ENCODE data around the gene TLK1. TPM values are rescaled to one million over a fixed set of nuclear protein-coding genes. Genes with fewer than 3 reads are reported as not detected.

Gene TLK1
- total RNA-seq, 1 experiment from 2014 or later = 10.1 TPM

DNA sequence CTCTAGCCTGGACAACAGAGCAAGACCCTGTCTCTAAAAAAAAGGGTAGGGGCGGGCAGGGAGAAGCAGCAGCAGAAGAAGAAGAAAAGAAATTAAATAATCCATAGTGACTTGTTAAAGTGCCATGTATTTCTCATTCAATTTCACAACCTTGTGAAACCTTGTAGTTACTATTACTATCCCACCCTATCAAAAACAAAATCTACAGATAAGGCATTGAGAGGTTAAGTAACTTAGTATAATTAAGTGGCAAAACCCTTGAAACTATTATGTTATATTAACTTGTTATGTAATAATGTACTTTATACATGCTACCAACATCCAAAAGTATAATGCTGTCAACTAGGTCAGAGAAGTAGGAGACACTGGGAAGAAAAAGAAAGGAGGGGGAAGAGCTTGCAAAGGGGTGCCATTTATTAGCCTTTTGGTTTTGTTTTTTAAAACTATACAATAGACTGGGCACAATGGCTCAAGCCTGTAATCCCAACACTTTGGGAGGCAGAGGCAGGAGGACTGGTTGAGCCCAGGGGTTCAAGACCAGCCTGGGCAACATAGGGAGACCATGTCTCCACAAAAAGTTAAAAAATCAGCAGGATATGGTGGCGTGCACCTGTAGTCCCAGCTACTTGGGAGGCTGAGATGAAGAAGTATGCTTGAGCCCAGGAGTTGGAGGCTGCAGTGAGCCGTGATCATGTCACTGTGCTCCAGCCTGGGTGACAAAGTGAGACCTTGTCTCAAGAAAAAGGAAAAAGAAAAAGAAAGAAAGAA is 11.3 kb downstream of the TLK1 start:
- H3K36me3 ChIP-seq (ENCODE audit: low read depth, low read length) = no peaks in the 10 kb centered on the region
- no peaks in the 10 kb centered on the region for H3F3A ChIP-seq (ENCODE audit: low read length, unreplicated experiment)
- peaks cover 98% of the 10 kb centered on the region for H3K79me2 ChIP-seq (ENCODE audit: low read length)
- no peak overlapping the region for H2AFZ ChIP-seq (ENCODE audit: low read length)
- ATAC-seq (no peak), DNase-seq (no peak)
- BruUV-seq (replicated peaks) = no TSS peak
- no peaks in the 10 kb centered on the region for H3K9me3 ChIP-seq (ENCODE audit: low read length)
- intact Hi-C loops (cut with micrococcal nuclease) = no loop called here
- H3K9me2 ChIP-seq (replicated peaks; ENCODE audit: low read length) = no peaks in the 10 kb centered on the region
- CTCF ChIA-PET = interaction anchor here (0.6 kb wide), 1 partner anchor 240 kb away, joined by 7 read pairs; no protein-coding TSS in a partner anchor
- peaks cover 23% of the 10 kb centered on the region for H3K4me1 ChIP-seq (ENCODE audit: insufficient read depth, low read length)
- POLR2A ChIA-PET (ENCODE audit: unreplicated experiment) = no interaction called here
- no peak overlapping the region for H3K4me3 ChIP-seq (ENCODE audit: low read length)
- no peaks in the 10 kb centered on the region for H3K27me3 ChIP-seq (ENCODE audit: low read length)
- no peak overlapping the region for H3K27ac ChIP-seq (ENCODE audit: low read length)
- TF ChIP-seq EZH2phosphoT487 (IDR thresholded peaks at IDR 0.05; ENCODE audit: borderline replicate concordance, low read length) (no peak), EZH2 (IDR thresholded peaks at IDR 0.05; ENCODE audit: low read length, unreplicated experiment) (no peak)
- TF ChIP-seq, protein P1, sequence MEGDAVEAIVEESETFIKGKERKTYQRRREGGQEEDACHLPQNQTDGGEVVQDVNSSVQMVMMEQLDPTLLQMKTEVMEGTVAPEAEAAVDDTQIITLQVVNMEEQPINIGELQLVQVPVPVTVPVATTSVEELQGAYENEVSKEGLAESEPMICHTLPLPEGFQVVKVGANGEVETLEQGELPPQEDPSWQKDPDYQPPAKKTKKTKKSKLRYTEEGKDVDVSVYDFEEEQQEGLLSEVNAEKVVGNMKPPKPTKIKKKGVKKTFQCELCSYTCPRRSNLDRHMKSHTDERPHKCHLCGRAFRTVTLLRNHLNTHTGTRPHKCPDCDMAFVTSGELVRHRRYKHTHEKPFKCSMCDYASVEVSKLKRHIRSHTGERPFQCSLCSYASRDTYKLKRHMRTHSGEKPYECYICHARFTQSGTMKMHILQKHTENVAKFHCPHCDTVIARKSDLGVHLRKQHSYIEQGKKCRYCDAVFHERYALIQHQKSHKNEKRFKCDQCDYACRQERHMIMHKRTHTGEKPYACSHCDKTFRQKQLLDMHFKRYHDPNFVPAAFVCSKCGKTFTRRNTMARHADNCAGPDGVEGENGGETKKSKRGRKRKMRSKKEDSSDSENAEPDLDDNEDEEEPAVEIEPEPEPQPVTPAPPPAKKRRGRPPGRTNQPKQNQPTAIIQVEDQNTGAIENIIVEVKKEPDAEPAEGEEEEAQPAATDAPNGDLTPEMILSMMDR (conservative IDR thresholded peaks at IDR 0.05; ENCODE audit: low read depth, low read length) = no peak
- no peak overlapping the region for H3K9ac ChIP-seq (ENCODE audit: low read length)
- H4K20me1 ChIP-seq (ENCODE audit: low read length) = peaks cover 40% of the 10 kb centered on the region
- no peak overlapping the region for H3K4me2 ChIP-seq (ENCODE audit: low read length)

DNA sequence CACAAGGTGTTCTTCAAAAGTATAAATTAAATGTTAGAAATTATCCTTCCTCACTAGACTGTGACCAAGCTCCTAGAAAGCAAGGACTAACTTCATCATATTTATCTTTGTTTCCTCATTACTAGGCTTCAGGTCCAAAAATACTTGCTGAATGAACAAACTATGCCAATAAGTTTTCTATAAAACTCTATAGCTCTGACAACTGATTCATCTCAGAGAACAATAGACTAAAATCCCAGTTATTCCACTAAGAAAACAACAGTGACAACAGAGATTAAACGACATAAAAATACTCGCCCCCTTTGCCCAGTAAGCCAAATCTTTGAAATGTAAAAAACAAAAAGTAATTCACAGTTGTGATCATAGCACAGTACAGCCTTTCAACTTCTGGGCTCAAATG is 13.6 kb downstream of the TLK1 start:
- no peak for TF ChIP-seq EZH2 (IDR thresholded peaks at IDR 0.05; ENCODE audit: low read length, unreplicated experiment)
- TF ChIP-seq, protein P1 (conservative IDR thresholded peaks at IDR 0.05; ENCODE audit: low read depth, low read length) = no peak
- TF ChIP-seq EZH2phosphoT487 (IDR thresholded peaks at IDR 0.05; ENCODE audit: borderline replicate concordance, low read length) = no peak
- H3K9ac ChIP-seq (ENCODE audit: low read length) = no peak overlapping the region

DNA sequence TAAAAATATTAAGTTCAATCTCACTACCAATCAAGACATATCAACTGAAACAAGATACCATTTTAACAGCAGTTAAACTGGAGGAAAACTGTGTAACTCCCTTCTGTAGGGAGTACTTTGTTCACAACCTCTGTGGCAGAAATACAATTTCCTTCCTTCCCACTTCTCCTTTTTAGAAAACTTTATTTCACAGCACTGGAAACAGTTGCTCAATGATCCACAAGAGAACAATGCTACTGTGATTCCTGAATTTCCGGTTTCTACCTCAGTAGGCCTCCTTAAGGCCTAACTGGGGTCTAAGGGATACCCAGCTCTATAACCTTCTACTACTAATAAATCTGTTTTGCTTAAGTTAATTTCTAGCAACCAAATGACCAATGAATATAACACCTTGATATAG is 14.1 kb downstream of the TLK1 start:
- intact Hi-C loops (cut with micrococcal nuclease) = no loop called here
- Histone ChIP-seq H3K79me2 (ENCODE audit: low read length) (peaks cover 98% of the 10 kb centered on the region), H3K36me3 (ENCODE audit: low read depth, low read length) (no peaks in the 10 kb centered on the region), H3K27me3 (ENCODE audit: low read length) (no peaks in the 10 kb centered on the region), H2AFZ (ENCODE audit: low read length) (no peak overlapping the region), H3F3A (ENCODE audit: low read length, unreplicated experiment) (no peaks in the 10 kb centered on the region), H3K27ac (ENCODE audit: low read length) (no peak overlapping the region), H3K4me2 (ENCODE audit: low read length) (peak overlapping the region; percentile 5; the same call in 1 of the 2 replicates), H3K9me2 (replicated peaks; ENCODE audit: low read length) (no peaks in the 10 kb centered on the region), H3K9me3 (ENCODE audit: low read length) (no peaks in the 10 kb centered on the region), H3K4me3 (ENCODE audit: low read length) (no peak overlapping the region), H4K20me1 (ENCODE audit: low read length) (peaks cover 57% of the 10 kb centered on the region), H3K4me1 (ENCODE audit: insufficient read depth, low read length) (peaks cover 17% of the 10 kb centered on the region), H3K9ac (ENCODE audit: low read length) (no peak overlapping the region)
- POLR2A ChIA-PET (ENCODE audit: unreplicated experiment) = interaction anchor here (0.6 kb wide), 1 partner anchor 7 kb away, joined by 10 read pairs; no protein-coding TSS in a partner anchor
- no TSS peak for BruUV-seq (replicated peaks)
- CTCF ChIA-PET = no interaction called here
- DNase-seq (peak; percentile 10), ATAC-seq (no peak)
- TF ChIP-seq, protein P1 (conservative IDR thresholded peaks at IDR 0.05; ENCODE audit: low read depth, low read length) = no peak
- TF ChIP-seq EZH2 (IDR thresholded peaks at IDR 0.05; ENCODE audit: low read length, unreplicated experiment) = no peak
- TF ChIP-seq EZH2phosphoT487 (IDR thresholded peaks at IDR 0.05; ENCODE audit: borderline replicate concordance, low read length) = no peak

More for the DNA sequence above, 13.6 kb downstream of the TLK1 start:
- BruUV-seq (replicated peaks) = no TSS peak
- intact Hi-C loops (cut with micrococcal nuclease) = no loop called here
- Histone ChIP-seq H3K9me2 (replicated peaks; ENCODE audit: low read length) (no peaks in the 10 kb centered on the region), H3K36me3 (ENCODE audit: low read depth, low read length) (no peaks in the 10 kb centered on the region), H3K4me3 (ENCODE audit: low read length) (no peak overlapping the region), H3K4me2 (ENCODE audit: low read length) (peak overlapping the region; percentile 5; the same call in 1 of the 2 replicates), H3F3A (ENCODE audit: low read length, unreplicated experiment) (no peaks in the 10 kb centered on the region), H3K9me3 (ENCODE audit: low read length) (no peaks in the 10 kb centered on the region), H3K27me3 (ENCODE audit: low read length) (no peaks in the 10 kb centered on the region), H2AFZ (ENCODE audit: low read length) (no peak overlapping the region), H4K20me1 (ENCODE audit: low read length) (peaks cover 55% of the 10 kb centered on the region), H3K4me1 (ENCODE audit: insufficient read depth, low read length) (peaks cover 17% of the 10 kb centered on the region), H3K79me2 (ENCODE audit: low read length) (peaks cover 98% of the 10 kb centered on the region), H3K27ac (ENCODE audit: low read length) (no peak overlapping the region)
- ChIA-PET CTCF (no interaction called here), POLR2A (ENCODE audit: unreplicated experiment) (no interaction called here)
- ATAC-seq (peak; percentile 59), DNase-seq (peak; percentile 21)
